Measurements from ENCODE around the gene SPECC1. TPM values are rescaled to one million over a fixed set of nuclear protein-coding genes. Genes with fewer than 3 reads are reported as not detected.
"Not testable (repeated sequence)": the region's sequence is repeated elsewhere in the genome, so short reads cannot be mapped to it uniquely, and the experiment has no call there.

The SPECC1 gene
- total RNA-seq, 1 experiment from 2014 or later, result 55.3 TPM

GRCh38 chr17:20225162-20226115 is 216.3 kb downstream of the SPECC1 start:
- CTCF ChIA-PET, result interaction anchor here (0.6 to 6.6 kb wide), 12 partner anchors 10 to 576 kb away, joined by 3 to 56 read pairs (median 6); no protein-coding TSS in a partner anchor
- POLR2A ChIA-PET, result interaction anchor here (0.6 to 1.3 kb wide), 3 partner anchors 9 to 70 kb away, joined by 3 to 4 read pairs (median 3); no protein-coding TSS in a partner anchor
- no peak for TF ChIP-seq CTCF (IDR thresholded peaks at IDR 0.05; ENCODE audit: unreplicated experiment)
- intact Hi-C loops (cut with micrococcal nuclease), result loop anchor here (1.0 to 5.0 kb wide), 4 partner anchors 68 to 233 kb away; no protein-coding TSS in a partner anchor
- peak; percentile 13 for DNase-seq (ENCODE audit: unreplicated experiment)
- Mint-ChIP-seq H3K36me3 (ENCODE audit: insufficient read depth, unreplicated experiment) (peaks cover 28% of the 10 kb centered on the region), H3K4me3 (ENCODE audit: unreplicated experiment) (no peak overlapping the region), H3K27me3 (ENCODE audit: insufficient read depth, unreplicated experiment) (no peaks in the 10 kb centered on the region), H3K9me3 (ENCODE audit: unreplicated experiment) (no peaks in the 10 kb centered on the region), H3K4me1 (ENCODE audit: insufficient read depth, unreplicated experiment) (peaks cover 46% of the 10 kb centered on the region), H3K27ac (ENCODE audit: low read depth, unreplicated experiment) (peak overlapping the region; percentile 16)
- BruUV-seq (replicated peaks), result no TSS peak

- Mint-ChIP-seq H3K4me1 (ENCODE audit: insufficient read depth, unreplicated experiment) (peaks cover 46% of the 10 kb centered on the region), H3K27ac (ENCODE audit: low read depth, unreplicated experiment) (peak overlapping the region; percentile 49), H3K4me3 (ENCODE audit: unreplicated experiment) (no peak overlapping the region), H3K27me3 (ENCODE audit: insufficient read depth, unreplicated experiment) (no peaks in the 10 kb centered on the region), H3K9me3 (ENCODE audit: unreplicated experiment) (no peaks in the 10 kb centered on the region), H3K36me3 (ENCODE audit: insufficient read depth, unreplicated experiment) (peaks cover 34% of the 10 kb centered on the region)
- ChIA-PET CTCF (interaction anchor here (0.5 to 6.6 kb wide), 30 partner anchors 8 to 1036 kb away, joined by 3 to 56 read pairs (median 4); no protein-coding TSS in a partner anchor), POLR2A (interaction anchor here (0.5 to 1.5 kb wide), 5 partner anchors 20 to 106 kb away, joined by 3 to 5 read pairs (median 4); no protein-coding TSS in a partner anchor)
- peak; percentile 87 for TF ChIP-seq CTCF (IDR thresholded peaks at IDR 0.05; ENCODE audit: unreplicated experiment)
- intact Hi-C loops (cut with micrococcal nuclease), result loop anchor here (1.0 to 5.0 kb wide), 4 partner anchors 70 to 235 kb away; no protein-coding TSS in a partner anchor
- peak; percentile 79 for DNase-seq (ENCODE audit: unreplicated experiment)
- no TSS peak for BruUV-seq (replicated peaks)
These were observed 217.8 kb downstream of the SPECC1 start for GRCh38 chr17:20226814-20227482.

GRCh38 chr17:20227720-20228370 is 218.7 kb downstream of the SPECC1 start:
- peak; percentile 46 for DNase-seq (ENCODE audit: unreplicated experiment)
- ChIA-PET POLR2A (interaction anchor here (0.7 to 1.5 kb wide), 3 partner anchors 36 to 72 kb away, joined by 3 to 5 read pairs (median 4); no protein-coding TSS in a partner anchor), CTCF (interaction anchor here (0.6 to 6.6 kb wide), 23 partner anchors 9 to 771 kb away, joined by 3 to 56 read pairs (median 3); no protein-coding TSS in a partner anchor)
- H3K36me3 Mint-ChIP-seq (ENCODE audit: insufficient read depth, unreplicated experiment), result peaks cover 42% of the 10 kb centered on the region
- H3K27ac Mint-ChIP-seq (ENCODE audit: low read depth, unreplicated experiment), result peak overlapping the region; percentile 49
- intact Hi-C loops (cut with micrococcal nuclease), result loop anchor here (5.0 kb wide), 2 partner anchors 71 to 236 kb away; no protein-coding TSS in a partner anchor
- H3K4me1 Mint-ChIP-seq (ENCODE audit: insufficient read depth, unreplicated experiment), result peaks cover 42% of the 10 kb centered on the region
- not testable (repeated sequence) for H3K9me3 Mint-ChIP-seq (ENCODE audit: unreplicated experiment); BruUV-seq (replicated peaks); H3K27me3 Mint-ChIP-seq (ENCODE audit: insufficient read depth, unreplicated experiment); H3K4me3 Mint-ChIP-seq (ENCODE audit: unreplicated experiment)

GRCh38 chr17:20228410-20228809 is 219.3 kb downstream of the SPECC1 start:
- Mint-ChIP-seq H3K27me3 (ENCODE audit: insufficient read depth, unreplicated experiment) (no peaks in the 10 kb centered on the region), H3K4me1 (ENCODE audit: insufficient read depth, unreplicated experiment) (peaks cover 40% of the 10 kb centered on the region), H3K36me3 (ENCODE audit: insufficient read depth, unreplicated experiment) (peaks cover 47% of the 10 kb centered on the region), H3K4me3 (ENCODE audit: unreplicated experiment) (no peak overlapping the region), H3K9me3 (ENCODE audit: unreplicated experiment) (no peaks in the 10 kb centered on the region), H3K27ac (ENCODE audit: low read depth, unreplicated experiment) (peak overlapping the region; percentile 49)
- POLR2A ChIA-PET, result interaction anchor here (0.7 to 1.1 kb wide), 2 partner anchors 70 to 73 kb away, joined by 3 to 5 read pairs; no protein-coding TSS in a partner anchor
- intact Hi-C loops (cut with micrococcal nuclease), result loop anchor here (5.0 kb wide), 2 partner anchors 71 to 236 kb away; no protein-coding TSS in a partner anchor
- CTCF ChIA-PET, result interaction anchor here (0.6 to 6.6 kb wide), 8 partner anchors 8 to 770 kb away, joined by 3 to 56 read pairs (median 8); no protein-coding TSS in a partner anchor
- no peak for TF ChIP-seq CTCF (IDR thresholded peaks at IDR 0.05; ENCODE audit: unreplicated experiment)
- DNase-seq (ENCODE audit: unreplicated experiment), result no peak
- BruUV-seq (replicated peaks), result no TSS peak
